Effector memory CD4-positive, alpha-beta T cell (primary cell): ENCODE measurements around the gene PTPRR.

Experiments
- DNase-seq, 3 donors: peaks; one replicate each; pipeline ENCODE4 v3.0.0-alpha.2; 2020
- H3K27ac ChIP-seq: 2 replicates; pipeline ENCODE4 v1.7.0; 2013; ENCODE audit warnings: mild to moderate bottlenecking, low read length, moderate library complexity; ENCODE audit not compliant: insufficient read depth, poor library complexity, severe bottlenecking
- H3K27me3 ChIP-seq: replicated peaks from 2 replicates; pipeline ENCODE4 v1.7.0; 2013; ENCODE audit warnings: mild to moderate bottlenecking, low read length; ENCODE audit not compliant: insufficient read depth, control insufficient read depth, poor library complexity, severe bottlenecking
- H3K36me3 ChIP-seq: 2 replicates; pipeline ENCODE4 v1.7.0; 2013; ENCODE audit warnings: mild to moderate bottlenecking, low read length, moderate library complexity; ENCODE audit not compliant: control insufficient read depth, insufficient read depth
- H3K4me1 ChIP-seq: 2 replicates; pipeline ENCODE4 v1.7.0; 2013; ENCODE audit warnings: low read length, mild to moderate bottlenecking; ENCODE audit not compliant: control insufficient read depth, insufficient read depth, poor library complexity, severe bottlenecking
- H3K4me3 ChIP-seq: 2 replicates; pipeline ENCODE4 v1.7.0; 2013; ENCODE audit warnings: low read length, low read depth, mild to moderate bottlenecking; ENCODE audit not compliant: insufficient read depth, poor library complexity, severe bottlenecking
- H3K9me3 ChIP-seq: 2 replicates; pipeline ENCODE4 v1.7.0; 2013; ENCODE audit warnings: mild to moderate bottlenecking, low read length, moderate library complexity; ENCODE audit not compliant: control insufficient read depth

The PTPRR gene

GRCh38 chr12:70758494-70758845 is 162.1 kb downstream of the PTPRR start:
- Histone ChIP-seq H3K9me3 (no peaks in the 10 kb centered on the region), H3K27ac (no peak overlapping the region), H3K36me3 (no peaks in the 10 kb centered on the region), H3K4me1 (no peaks in the 10 kb centered on the region), H3K4me3 (no peak overlapping the region), H3K27me3 (no peaks in the 10 kb centered on the region)
- DNase-seq = no peak

DNA sequence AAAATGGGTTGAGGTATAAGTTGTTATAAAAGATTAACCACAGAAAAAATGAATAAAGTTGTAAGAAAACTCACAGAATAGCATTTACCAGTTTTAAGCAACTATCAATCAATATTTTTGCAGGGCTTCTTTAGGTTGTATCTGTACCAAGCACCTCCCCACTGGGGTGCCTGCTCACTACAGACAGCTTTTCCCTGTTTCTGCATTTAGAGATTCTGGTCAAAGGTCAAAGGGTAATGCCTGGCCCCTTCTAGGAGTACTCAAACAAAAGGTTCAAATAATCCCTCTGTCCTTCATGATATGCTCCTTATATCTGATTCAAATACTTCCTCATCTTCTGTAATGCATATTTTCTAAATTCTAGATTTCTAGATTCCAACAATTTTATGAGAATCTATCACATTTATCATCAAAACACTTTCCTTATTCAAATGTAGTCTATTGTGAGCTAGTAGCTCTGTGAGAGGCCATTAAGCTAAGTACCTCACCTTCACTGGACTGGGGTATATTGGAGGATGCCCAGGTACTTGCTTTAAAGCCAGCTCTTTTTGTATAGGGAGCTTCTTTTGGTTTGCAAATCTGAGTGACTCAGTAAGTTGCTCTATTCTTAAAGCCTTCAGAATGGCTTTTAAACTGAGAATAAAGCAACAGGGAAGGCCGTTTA is 162.6 kb downstream of the PTPRR start:
- no peak for DNase-seq
- Histone ChIP-seq H3K4me3 (no peak overlapping the region), H3K27ac (no peak overlapping the region), H3K4me1 (no peaks in the 10 kb centered on the region), H3K27me3 (no peaks in the 10 kb centered on the region), H3K36me3 (no peaks in the 10 kb centered on the region), H3K9me3 (no peaks in the 10 kb centered on the region)

GRCh38 chr12:70756791-70757190 is 163.7 kb downstream of the PTPRR start:
- H3K4me3 ChIP-seq = no peak overlapping the region
- DNase-seq = no peak
- no peaks in the 10 kb centered on the region for H3K4me1 ChIP-seq
- H3K27me3 ChIP-seq = no peaks in the 10 kb centered on the region
- no peak overlapping the region for H3K27ac ChIP-seq
- H3K9me3 ChIP-seq = no peaks in the 10 kb centered on the region
- no peaks in the 10 kb centered on the region for H3K36me3 ChIP-seq

- no peaks in the 10 kb centered on the region for H3K36me3 ChIP-seq
- no peak overlapping the region for H3K4me3 ChIP-seq
- H3K27ac ChIP-seq = no peak overlapping the region
- H3K4me1 ChIP-seq = no peaks in the 10 kb centered on the region
- H3K9me3 ChIP-seq = no peaks in the 10 kb centered on the region
- H3K27me3 ChIP-seq = no peaks in the 10 kb centered on the region
- no peak for DNase-seq
Measured at GRCh38 chr12:70756118-70756517, 164.4 kb downstream of the PTPRR start.

DNA sequence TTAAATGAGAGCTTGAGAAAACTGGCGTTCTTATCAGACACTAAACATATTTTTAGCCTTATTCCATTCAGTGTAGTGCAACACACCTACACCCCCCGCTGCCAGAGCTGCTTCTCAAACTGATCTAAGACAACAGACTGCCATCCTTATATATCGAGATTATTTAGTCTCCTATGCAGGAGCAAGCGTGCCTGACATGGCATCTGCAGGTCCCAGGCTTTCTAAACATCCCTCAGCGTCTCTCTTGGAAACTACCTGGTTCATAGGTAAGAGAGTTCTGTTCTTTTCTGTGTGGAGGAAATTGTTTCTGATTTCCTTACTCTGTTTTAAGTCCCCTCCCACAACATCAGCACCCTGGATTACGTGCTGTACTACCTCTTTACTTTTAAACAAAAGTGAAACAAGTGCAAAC is 166.2 kb downstream of the PTPRR start:
- H3K4me3 ChIP-seq = no peak overlapping the region

DNA sequence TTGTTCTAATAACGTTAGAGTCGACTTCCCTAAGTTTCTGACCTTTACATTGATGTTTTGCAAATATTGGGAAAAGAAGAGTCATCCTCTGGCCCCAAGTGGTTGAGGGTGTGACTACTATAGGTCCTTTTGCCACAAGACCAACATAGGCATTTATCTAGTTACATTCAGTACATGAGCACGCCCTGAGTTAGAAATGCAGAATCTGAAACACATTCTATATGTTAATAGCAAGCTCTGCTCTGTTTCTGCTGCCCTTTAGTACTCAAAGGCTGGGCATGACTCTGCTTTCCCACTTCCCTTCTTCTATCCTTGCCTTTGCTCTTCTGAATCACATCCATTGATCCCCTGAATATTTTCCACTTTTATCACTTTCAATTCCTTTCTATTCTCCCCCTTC is 168.2 kb downstream of the PTPRR start:
- Histone ChIP-seq H3K4me1 (no peaks in the 10 kb centered on the region), H3K36me3 (no peaks in the 10 kb centered on the region), H3K27ac (no peak overlapping the region), H3K9me3 (no peaks in the 10 kb centered on the region), H3K4me3 (no peak overlapping the region), H3K27me3 (no peaks in the 10 kb centered on the region)
- DNase-seq = no peak

More for the DNA sequence above, 166.2 kb downstream of the PTPRR start:
- Histone ChIP-seq H3K27me3 (no peaks in the 10 kb centered on the region), H3K27ac (no peak overlapping the region), H3K36me3 (no peaks in the 10 kb centered on the region), H3K4me1 (no peaks in the 10 kb centered on the region), H3K9me3 (no peaks in the 10 kb centered on the region)
- no peak for DNase-seq

GRCh38 chr12:70749931-70750330 is 170.6 kb downstream of the PTPRR start:
- no peak for DNase-seq
- Histone ChIP-seq H3K4me1 (no peaks in the 10 kb centered on the region), H3K27ac (no peak overlapping the region), H3K36me3 (no peaks in the 10 kb centered on the region), H3K4me3 (no peak overlapping the region), H3K27me3 (no peaks in the 10 kb centered on the region), H3K9me3 (no peaks in the 10 kb centered on the region)

GRCh38 chr12:70748809-70749208 is 171.7 kb downstream of the PTPRR start:
- Histone ChIP-seq H3K36me3 (no peaks in the 10 kb centered on the region), H3K9me3 (no peaks in the 10 kb centered on the region), H3K27me3 (no peaks in the 10 kb centered on the region), H3K27ac (no peak overlapping the region), H3K4me3 (no peak overlapping the region), H3K4me1 (no peaks in the 10 kb centered on the region)
- DNase-seq = no peak

GRCh38 chr12:70747445-70748260 is 172.9 kb downstream of the PTPRR start:
- Histone ChIP-seq H3K36me3 (no peaks in the 10 kb centered on the region), H3K27ac (no peak overlapping the region), H3K4me1 (no peaks in the 10 kb centered on the region), H3K27me3 (no peaks in the 10 kb centered on the region), H3K4me3 (no peak overlapping the region), H3K9me3 (no peaks in the 10 kb centered on the region)
- no peak for DNase-seq

GRCh38 chr12:70745048-70745447 is 175.5 kb downstream of the PTPRR start:
- H3K4me3 ChIP-seq = no peak overlapping the region
- no peaks in the 10 kb centered on the region for H3K9me3 ChIP-seq
- DNase-seq = no peak
- H3K27me3 ChIP-seq = no peaks in the 10 kb centered on the region
- H3K27ac ChIP-seq = no peak overlapping the region
- no peaks in the 10 kb centered on the region for H3K36me3 ChIP-seq
- H3K4me1 ChIP-seq = no peaks in the 10 kb centered on the region
